HG02885 (cell line): ENCODE data around the gene FUCA2.

ENCODE experiments used
- ATAC-seq: cut with Tn5 transposase; IDR thresholded peaks from one replicate; pipeline ENCODE4 v1.9.1; 2021; ENCODE audit warnings: mild to moderate bottlenecking; ENCODE audit not compliant: unreplicated experiment, poor library complexity

FUCA2 gene

DNA sequence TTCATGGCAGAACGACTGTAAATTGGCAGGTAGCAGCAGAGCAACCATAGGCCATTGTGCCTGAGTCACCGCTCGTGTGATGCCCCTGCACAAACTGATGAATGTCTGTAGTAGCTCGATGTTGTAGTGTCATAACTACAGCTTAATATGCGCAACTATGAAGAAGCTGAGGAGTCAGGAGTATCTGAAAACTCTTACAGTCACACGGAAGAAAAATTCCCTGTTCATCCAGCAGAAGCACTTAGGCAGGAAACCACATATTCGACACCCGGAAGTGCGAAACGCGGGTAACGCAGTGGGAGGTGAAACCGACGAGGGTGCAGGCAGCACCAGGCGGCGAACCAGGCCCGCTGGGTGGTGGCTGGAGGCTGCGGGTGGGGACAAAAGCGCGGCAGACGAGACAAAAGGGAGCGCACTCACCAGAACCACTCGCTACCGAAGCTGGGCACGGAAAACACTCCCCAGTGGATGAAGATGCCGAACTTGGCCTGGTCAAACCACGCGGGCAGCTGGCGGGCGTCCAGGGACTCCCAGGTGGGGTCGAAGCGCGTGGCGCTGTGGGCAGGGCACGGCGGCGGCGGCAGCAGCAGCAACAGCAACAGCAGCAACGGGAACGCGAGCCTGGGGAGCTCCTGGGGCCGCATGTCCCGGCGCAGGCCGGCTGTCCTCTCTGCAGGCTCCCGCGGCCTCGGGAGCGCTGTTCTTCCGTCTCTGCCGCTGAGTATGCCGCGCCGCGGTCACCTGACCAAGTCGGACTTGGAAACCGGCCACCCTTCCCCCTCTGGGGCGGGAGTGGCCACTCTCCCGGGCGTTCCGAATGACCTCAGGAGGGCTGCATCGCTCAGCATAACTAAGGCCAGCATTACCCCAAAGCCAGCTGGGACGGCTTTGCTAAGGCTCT lies at the start of gene FUCA2:
TSS of gene FUCA2 (minus strand) at position 730 of the 901 bp plus-strand sequence. CDS start at position 644, 86 bp downstream.
- peak; percentile 64 for ATAC-seq

DNA sequence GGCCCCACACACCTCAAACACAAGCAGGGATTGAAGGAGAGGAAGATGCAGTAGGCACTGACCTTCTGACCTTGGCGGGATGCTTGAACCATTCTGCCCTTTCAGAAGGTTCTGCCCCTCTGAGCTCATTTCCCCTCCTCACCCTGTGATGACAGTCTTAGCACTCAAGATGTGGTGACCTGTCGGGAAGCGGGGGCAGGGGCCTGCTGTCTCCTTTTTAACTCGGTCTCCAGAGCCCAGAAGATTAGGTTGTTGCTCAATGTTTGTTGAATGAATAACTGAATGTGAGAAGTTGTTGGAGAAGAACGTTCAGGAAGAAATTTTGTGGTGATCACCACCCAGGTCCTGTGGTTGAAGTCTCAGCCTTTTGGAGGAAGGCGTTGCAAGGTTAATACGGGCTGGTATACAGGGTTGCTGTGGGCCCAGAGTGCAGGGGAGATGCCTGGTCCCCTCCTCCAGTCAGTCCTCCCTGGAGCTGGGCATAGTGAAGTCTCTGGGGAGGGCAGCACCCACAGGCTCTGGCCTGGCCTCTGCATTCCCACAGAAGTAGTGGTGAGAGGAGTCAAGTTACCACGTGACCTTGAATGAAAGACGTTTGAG lies 49.7 kb upstream of the FUCA2 start:
- no peak for ATAC-seq

GRCh38 chr6:143559051-143559660 lies 47.6 kb upstream of the FUCA2 start:
- no peak for ATAC-seq

DNA sequence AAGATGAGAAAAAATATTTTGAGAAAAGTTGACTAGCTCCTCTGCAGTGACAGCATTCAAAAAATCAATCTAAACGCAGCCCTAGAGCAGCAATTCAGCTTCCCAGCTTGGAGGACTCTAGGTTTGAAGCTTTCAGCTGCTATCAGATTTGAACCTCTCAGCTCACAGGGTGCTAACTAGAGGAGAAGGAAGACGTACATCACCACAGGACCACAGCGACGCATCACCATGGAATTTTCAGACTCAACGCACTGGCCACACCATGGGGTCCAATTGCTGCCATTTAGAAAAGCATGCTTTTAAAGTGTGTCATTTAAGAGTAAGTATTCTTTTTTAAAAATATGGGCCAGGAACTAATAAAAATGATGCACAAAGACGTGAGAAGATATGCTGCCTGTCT lies 45.0 kb upstream of the FUCA2 start:
- ATAC-seq: no peak

DNA sequence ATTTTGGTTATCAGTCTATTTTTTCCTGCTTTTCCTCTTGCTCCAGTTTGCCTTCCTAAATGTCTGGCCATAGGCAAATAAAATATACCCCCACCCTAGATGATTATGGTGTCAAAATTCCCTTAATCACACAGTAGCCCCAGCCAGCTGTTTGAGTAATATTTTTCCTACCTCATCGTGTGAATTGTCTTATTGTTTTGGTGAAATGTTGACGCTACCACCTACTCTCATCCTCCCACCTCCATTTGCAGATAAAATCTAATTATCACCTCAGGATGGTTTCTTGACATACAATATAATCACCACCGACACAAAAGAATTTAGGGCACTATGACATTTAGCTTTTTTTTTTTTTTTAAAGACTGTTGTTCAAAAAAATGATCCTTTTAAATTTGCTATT lies 44.1 kb upstream of the FUCA2 start:
- ATAC-seq: no peak

DNA sequence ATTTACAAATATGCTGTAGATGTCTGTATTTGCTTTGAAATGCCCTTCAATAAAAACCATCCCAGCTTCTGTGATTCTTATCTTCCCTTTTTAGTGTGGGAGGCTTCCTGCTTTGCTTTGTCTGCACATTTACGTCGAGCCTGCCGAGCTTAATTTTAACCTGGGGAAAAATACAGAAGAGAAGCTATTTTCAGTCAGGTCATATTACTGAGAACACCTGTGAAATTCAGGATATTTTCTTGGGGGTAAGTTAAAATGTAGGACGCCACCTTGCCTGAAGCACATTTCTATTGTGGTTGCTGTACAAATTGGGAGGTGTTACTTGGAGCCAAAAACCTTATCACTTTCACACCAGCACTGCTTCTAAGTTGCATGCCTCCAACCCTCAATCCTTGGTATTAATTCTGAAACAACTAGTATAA lies 43.6 kb upstream of the FUCA2 start:
- ATAC-seq: no peak

GRCh38 chr6:143553337-143553736 lies 41.8 kb upstream of the FUCA2 start:
- ATAC-seq: no peak

DNA sequence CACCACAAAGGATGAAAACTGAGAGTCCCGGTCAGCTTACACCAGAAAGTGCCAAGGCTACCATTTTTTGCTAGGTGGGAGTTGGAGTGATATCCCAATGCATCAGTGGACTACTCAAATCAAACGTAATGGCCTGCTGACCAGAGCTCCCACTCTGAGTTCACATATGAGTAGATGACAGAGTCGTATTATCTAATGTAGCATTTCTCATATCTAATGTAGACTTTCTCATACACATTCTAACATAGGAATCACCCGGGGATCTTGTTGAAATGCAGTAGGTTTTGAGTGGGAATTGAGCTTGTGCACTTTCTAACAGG lies 38.4 kb upstream of the FUCA2 start:
- no peak for ATAC-seq

GRCh38 chr6:143549221-143549948 lies 37.9 kb upstream of the FUCA2 start:
- peak; percentile 95 for ATAC-seq

- no peak for ATAC-seq
These were observed 35.1 kb upstream of the FUCA2 start for GRCh38 chr6:143546599-143546998.

DNA sequence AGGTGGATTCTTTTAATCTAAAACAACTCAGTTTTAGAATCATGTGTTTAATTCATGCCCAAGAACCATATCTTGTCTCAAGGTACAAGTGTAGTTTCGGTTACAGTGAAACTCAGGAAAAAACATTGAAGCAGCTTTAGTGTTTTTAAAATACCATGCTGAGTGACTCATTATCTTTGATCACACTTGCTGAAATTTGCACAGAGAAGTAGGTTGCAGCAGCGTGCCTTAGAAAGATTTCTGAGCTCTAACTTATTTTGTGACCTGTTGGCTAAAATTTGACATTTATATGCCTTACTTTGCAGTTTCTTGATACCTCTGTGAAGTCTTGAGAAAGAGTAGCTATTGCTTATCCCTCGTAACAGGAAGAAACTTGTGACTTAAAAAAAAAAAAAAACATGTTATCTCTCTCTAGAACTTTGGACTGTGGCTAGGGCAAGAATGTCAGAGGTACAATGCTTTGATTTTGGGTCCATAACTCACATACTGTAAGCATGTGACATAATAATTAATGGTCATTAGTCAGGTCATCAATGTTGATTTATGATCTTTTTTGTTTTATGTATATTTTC lies 34.5 kb upstream of the FUCA2 start:
- ATAC-seq: no peak

DNA sequence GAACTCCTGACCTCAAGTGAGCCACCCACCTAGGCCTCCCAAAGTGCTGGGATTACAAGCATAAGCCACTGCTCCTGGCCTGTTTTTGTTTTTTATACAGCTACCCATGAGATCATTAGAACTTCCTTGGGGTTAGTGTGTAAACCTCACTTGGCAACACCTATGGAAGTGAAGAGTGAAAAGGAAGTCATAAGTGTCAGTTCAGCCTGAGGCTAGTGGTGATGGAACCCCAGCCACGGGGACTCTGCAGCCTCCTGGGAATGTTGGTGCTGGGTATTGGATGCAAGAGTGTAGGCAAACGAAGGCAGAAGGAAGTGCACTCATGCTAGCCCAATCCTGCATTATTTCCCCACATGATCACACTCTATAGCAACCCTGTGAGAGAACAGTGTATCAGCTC lies 33.6 kb upstream of the FUCA2 start:
- no peak for ATAC-seq

DNA sequence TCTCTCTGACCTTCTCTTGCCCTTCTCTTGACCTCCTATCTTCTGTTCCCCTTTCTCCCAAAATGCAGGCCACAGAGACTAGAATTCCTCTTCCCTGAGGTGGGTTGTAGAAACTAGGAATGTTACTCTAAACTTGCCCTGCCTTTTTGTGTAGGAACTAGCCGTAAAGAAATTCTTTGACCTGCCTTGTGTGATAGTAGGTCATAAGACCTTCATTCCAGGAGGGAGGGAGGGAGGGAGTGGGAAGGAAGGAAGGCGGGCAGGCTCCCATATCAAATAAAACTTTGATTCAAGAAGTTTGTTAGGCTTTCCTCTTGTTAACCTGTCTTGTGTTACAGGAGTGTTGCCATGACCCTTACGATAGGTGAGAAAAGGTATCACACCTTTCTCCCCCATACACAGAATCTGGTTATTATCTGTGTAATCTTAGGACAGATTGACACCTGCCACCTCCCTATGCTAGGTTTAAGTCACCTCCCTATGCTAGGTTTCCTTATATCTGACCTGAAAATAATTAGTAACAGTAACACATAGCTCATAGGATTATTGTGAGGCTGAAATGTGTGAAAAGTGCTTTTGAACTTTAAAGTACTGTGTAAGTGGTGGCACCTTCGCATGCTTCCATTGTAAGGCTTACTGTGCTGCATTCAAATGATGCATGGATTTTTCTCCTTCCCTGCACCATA lies 32.6 kb upstream of the FUCA2 start:
- ATAC-seq: no peak

- peak; percentile 56 for ATAC-seq
These were observed 31.9 kb upstream of the FUCA2 start for GRCh38 chr6:143543435-143543834.

DNA sequence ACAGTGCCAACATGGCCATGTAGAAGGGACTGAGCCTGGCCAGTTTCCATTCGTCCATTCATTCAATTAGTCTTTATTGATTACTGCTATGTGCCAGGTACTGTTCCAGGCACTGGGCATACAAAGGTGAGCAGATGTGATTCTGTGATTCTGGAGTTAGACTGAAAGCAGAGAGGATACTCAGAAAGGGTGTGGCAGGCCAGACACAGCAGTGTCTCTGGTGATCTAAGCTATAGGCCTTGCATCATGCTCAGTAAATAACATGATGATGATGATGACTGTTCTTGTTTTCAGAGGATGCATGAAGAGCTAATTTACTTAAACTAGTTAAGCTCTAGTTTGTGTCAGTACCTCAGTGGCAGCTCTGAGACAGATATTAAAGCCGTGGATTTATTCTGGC lies 31.4 kb upstream of the FUCA2 start:
- no peak for ATAC-seq

GRCh38 chr6:143540192-143540591 lies 28.7 kb upstream of the FUCA2 start:
- no peak for ATAC-seq

DNA sequence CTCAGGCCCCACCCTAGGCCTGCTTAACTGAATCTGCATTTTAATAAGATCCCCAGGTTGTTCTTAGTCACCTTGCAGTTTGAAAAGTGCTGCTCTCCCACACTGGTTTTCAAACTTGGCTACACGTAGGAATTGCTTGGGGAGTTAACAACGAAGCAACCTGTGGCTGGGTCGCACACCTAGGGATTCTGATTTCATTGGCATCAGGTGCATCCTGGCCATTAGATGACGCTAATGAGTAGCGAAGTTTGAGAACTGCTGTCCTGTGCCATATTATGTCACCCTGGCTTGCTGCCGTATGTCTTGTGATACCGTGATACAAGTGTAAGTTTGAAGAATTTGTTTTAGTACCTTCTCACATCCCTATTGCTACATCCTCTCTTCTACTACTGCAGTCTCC lies 28.2 kb upstream of the FUCA2 start:
- no peak for ATAC-seq

DNA sequence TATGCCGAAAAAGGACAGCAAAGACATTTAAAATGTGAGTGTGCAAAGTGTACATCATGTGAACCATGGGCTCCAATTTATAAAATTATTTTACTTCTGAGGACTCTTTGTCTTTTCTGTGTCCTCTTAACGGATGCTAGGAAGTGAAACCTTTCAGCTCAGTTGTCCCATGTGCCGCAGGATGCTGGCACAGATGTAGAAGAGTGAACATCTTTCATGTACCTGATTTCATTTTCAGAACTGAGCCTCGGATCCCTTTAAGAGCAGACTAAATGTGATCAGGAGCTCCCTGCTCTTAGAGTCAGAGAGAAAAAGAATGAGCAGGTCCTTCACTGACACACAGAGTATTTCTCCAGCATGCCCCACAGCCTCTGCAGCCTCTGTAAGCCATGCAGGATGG lies 27.6 kb upstream of the FUCA2 start:
- no peak for ATAC-seq

GRCh38 chr6:143538374-143538773 lies 26.9 kb upstream of the FUCA2 start:
- ATAC-seq: no peak
